NB4 (cell line): ENCODE data around the gene GALNT11.
"Not testable (repeated sequence)": the region's sequence is repeated elsewhere in the genome, so short reads cannot be mapped to it uniquely, and the experiment has no call there.

Experiments
- DNase-seq: peaks from one replicate; pipeline ENCODE4 v3.0.0; 2010; ENCODE audit warnings: low read depth
- H3K4me3 ChIP-seq: one replicate; pipeline ENCODE4 v1.5.1; 2011; ENCODE audit warnings: mild to moderate bottlenecking, low read depth, low read length, moderate library complexity
- CTCF ChIP-seq: IDR thresholded peaks from one replicate; pipeline ENCODE4 v1.5.1; 2012; ENCODE audit warnings: low read depth, low read length
- MAX ChIP-seq: IDR thresholded peaks from 2 replicates; pipeline ENCODE4 v1.6.1; 2011; ENCODE audit warnings: low read depth, low read length
- MYC ChIP-seq: IDR thresholded peaks from 2 replicates; pipeline ENCODE4 v1.6.1; 2011; ENCODE audit warnings: low read depth, low read length
- POLR2A ChIP-seq: IDR thresholded peaks from 2 replicates; pipeline ENCODE4 v1.6.1; 2011; ENCODE audit warnings: mild to moderate bottlenecking; ENCODE audit not compliant: insufficient read length; ENCODE audit errors: extremely low read depth

The GALNT11 gene

GRCh38 chr7:152056621-152057274 is 31.3 kb downstream of the GALNT11 start:
- H3K4me3 ChIP-seq, result no peak overlapping the region
- DNase-seq, result no peak
- TF ChIP-seq MYC (no peak), MAX (no peak), POLR2A (no peak), CTCF (no peak)

- H3K4me3 ChIP-seq, result no peak overlapping the region
- no peak for TF ChIP-seq MAX
- DNase-seq, result no peak
Measured at GRCh38 chr7:152059311-152059710, 33.8 kb downstream of the GALNT11 start.

GRCh38 chr7:152061086-152061485 is 35.6 kb downstream of the GALNT11 start:
- H3K4me3 ChIP-seq, DNase-seq: not testable (repeated sequence)

- not testable (repeated sequence) for H3K4me3 ChIP-seq, DNase-seq
Measured at GRCh38 chr7:152063192-152063591, 37.7 kb downstream of the GALNT11 start.

GRCh38 chr7:152063821-152064220 is 38.3 kb downstream of the GALNT11 start:
- not testable (repeated sequence) for DNase-seq, H3K4me3 ChIP-seq

GRCh38 chr7:152065800-152066344 is 40.4 kb downstream of the GALNT11 start:
- DNase-seq, result not testable (repeated sequence)

GRCh38 chr7:152072421-152072820 is 46.9 kb downstream of the GALNT11 start:
- no peak for DNase-seq
- H3K4me3 ChIP-seq, result no peak overlapping the region
- no peak for TF ChIP-seq MAX
- TF ChIP-seq POLR2A, result no peak
- TF ChIP-seq CTCF, result no peak
- no peak for TF ChIP-seq MYC

More at GRCh38 chr7:152065800-152066344, 40.4 kb downstream of the GALNT11 start:
- H3K4me3 ChIP-seq, result not testable (repeated sequence)

GRCh38 chr7:152073352-152073751 is 47.9 kb downstream of the GALNT11 start:
- H3K4me3 ChIP-seq, result no peak overlapping the region

More at GRCh38 chr7:152073352-152073751, 47.9 kb downstream of the GALNT11 start:
- TF ChIP-seq MAX (no peak), POLR2A (no peak), MYC (no peak), CTCF (no peak)
- DNase-seq, result no peak
